HG03064 (cell line): ENCODE results near the gene LRP6.

Experiments
- ATAC-seq: cut with Tn5 transposase; IDR thresholded peaks from one replicate; pipeline ENCODE4 v1.9.1; 2021; ENCODE audit warnings: low read depth; ENCODE audit not compliant: unreplicated experiment

LRP6 gene

GRCh38 chr12:12217018-12217359 is 49.9 kb downstream of the LRP6 start:
- no peak for ATAC-seq

DNA sequence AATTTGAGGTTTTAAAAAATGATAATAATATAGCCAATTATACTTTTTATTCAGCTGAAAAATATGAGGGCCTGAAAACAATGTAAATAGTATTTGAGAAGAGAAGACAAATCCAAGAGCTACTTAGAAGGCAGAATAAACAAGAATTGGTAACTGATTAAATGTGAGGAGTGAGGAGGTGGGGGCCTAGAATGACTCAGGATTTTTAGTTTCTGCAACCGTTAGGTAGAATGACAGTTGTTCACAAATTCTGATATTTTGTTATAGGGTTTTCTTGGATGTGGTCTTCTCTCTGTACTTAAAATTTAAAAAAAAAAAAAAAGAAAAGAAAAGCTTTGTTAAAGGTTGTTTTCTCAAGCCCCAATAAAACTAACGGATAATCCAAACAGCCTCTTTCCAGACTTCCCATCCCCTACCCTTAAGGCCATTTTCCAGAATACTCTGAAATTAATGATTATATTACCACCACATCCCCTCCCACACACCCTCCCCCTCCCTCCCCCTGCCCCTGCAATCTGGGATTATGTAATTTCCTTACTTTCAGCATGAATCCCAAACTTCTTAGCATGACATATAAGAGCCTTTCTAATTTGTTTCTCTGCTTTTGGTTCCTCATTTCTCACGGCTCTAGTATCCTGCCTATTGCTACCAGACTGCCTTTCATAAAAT is 50.4 kb downstream of the LRP6 start:
- no peak for ATAC-seq

- ATAC-seq: no peak
Measured at GRCh38 chr12:12214635-12215131, 52.2 kb downstream of the LRP6 start.

DNA sequence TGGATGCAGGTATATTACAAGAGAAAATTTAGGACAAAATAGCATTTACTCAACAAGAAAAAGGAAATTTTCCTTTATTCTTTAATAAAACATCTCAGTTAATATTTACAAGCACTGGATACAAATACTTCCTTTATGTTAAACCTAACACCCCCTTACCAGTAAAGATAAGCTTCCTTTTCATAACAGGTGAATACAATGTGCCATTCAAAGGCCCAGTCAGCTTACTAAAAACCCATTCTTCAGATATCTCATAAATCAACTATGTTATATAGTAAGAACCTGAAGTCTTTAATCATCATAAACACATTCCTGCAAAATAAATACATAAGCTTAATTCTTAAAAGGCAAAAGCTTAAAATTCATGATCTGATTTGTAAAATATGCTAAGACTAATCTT is 52.6 kb downstream of the LRP6 start:
- ATAC-seq: no peak

DNA sequence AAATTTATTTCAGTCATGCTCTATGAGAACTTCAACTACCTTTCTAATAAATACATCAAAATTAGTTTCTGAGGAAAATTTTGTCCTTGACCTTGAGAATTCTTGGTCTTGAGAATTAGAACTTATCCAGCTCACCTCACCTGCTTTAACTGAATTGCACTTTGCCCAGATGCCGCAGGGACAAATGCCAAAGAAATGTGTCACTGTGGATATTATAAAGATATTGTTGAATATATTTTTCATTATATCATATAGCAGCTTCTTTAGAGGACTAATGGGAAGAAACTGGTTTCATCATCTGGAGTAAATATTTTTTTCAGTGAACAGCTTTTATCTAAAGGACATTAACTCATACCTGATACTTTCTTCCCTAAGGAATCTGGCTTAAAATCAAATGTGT is 54.1 kb downstream of the LRP6 start:
- no peak for ATAC-seq

DNA sequence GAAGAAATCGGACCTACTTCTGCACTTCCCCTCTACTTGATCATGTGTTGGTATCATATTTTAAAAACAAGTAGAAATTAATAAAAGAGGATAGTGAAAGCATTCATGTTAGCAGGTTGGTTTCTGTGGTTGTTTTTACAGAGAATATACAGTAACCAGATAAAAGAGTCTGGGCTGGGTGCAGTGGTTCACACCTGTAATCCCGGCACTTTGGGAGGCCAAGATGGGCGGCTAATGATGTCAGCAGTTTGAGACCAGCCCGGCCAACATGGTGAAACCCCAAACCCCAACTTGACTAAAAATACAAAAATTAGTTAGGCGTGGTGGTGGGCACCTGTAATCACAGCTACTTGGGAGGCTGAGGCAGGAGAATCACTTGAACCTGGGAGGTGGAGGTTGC is 55.9 kb downstream of the LRP6 start:
- no peak for ATAC-seq

DNA sequence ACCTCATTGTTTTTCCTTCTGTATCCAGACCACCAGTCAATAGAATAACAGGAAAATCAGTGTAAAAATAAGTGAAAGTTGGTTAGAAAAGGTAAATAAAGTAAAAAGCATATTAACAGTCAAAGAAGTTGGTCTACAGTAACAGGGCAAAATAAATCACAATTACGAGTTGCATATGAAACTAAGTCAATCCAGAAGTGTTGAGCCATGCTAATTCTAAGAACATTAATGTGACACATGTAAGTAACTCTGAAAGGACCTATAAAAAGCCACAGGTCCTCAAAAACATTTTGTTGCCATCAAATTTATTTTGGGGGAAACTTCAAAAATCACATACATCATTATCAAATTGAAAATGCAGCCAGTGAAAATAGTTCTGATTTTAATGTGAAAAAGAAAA is 56.4 kb downstream of the LRP6 start:
- ATAC-seq: no peak

GRCh38 chr12:12209675-12210074 is 57.2 kb downstream of the LRP6 start:
- ATAC-seq: no peak

- ATAC-seq: no peak
Measured at GRCh38 chr12:12209043-12209442, 57.8 kb downstream of the LRP6 start.

DNA sequence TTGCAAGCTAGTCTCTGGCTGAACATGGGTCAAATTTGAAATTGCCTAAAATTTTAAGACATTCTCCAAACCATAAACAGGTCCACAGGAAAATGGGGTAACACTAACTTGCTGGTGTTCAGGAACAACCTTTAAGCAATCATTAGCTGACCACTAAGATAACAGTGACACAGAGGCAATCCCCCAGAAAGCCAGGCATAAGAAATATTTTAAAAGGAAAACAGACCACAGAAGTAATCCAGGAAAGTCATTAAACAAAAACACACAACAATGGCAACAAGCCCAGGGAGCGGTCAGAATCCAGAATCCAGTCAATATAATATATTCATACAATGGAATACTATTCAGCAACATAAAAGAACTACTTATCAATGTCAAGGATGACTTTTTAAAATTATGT is 59.1 kb downstream of the LRP6 start:
- no peak for ATAC-seq

GRCh38 chr12:12206776-12207388 is 60.0 kb downstream of the LRP6 start:
- no peak for ATAC-seq

DNA sequence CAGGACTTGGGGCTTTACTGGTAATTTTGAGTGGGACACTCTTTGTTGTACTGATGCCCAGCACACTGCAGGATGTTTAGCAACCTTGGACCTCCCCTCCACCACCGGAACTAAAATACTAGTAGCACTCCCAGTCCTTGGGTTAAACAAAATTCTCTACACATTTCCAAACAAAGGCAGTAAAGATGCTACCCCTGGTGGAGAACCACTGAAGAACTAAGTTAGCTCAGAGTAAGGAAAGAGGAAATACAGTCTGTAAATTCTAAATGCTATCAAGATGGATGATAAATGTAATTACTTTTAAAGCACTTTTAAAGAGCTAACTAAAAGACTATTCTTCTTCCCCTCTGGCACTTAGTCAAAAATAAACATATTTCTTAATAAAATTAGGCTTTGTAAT is 64.1 kb downstream of the LRP6 start:
- ATAC-seq: no peak

DNA sequence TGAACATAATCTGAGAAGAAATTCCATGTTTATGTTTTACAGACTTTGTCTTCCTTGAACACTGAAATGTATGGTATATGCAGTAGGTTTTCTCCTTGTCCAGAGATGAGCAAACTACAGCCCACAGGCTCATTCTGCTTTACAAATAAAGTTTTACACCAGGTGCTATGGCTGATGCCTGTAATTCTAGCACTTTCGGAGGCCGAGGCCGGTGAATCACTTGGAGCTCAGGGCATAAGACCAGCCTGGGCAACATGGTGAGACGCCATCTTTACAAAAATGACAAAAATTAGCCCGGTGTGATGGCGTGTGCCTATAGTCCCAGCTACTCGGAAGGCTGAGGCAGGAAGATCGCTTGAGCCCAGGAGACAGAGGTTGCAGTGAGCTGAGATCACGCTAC is 64.7 kb downstream of the LRP6 start:
- no peak for ATAC-seq

DNA sequence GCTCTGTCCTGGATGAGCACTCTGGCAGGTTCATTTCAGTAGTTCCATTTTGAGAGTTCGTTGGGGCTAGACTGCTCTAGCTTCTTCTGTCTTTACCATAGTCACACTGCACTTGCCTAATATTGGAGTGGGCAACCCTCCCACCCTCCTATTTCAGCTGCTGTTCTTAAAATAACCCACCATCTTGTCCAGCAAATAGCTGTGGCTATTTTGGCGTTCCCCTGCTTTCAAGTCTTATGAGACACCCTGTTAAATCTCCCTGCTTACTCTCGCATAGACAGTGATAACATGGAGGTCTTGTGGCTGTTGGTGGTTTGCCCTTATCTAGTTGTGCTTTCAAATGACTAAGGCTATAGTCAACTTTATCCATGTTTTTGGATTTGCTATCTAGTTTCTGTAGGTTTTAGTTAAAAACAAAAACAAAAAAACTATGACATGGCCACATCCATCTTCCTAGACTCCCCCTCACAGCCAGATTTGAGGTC is 65.5 kb downstream of the LRP6 start:
- no peak for ATAC-seq

DNA sequence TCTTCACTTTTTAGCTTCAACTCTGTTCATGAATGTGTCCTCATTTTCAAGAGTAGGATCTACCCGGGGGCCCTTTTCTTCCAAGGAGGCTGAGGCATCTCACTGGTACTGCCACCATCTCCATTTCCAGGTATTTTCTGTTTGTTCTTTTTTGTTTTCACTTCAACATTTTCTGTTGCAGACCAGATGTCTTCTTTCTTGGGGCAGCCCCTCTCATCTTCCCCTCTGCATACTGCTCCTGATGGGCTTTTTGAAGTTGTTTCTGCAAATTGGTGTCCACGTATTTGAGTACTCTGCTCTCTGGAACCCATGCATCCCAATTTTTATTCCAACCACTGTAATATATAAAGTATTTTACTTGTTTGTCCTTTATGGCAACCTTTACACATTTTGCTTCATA is 66.5 kb downstream of the LRP6 start:
- ATAC-seq: no peak

- ATAC-seq: no peak
Measured at GRCh38 chr12:12198124-12198523, 68.7 kb downstream of the LRP6 start.

DNA sequence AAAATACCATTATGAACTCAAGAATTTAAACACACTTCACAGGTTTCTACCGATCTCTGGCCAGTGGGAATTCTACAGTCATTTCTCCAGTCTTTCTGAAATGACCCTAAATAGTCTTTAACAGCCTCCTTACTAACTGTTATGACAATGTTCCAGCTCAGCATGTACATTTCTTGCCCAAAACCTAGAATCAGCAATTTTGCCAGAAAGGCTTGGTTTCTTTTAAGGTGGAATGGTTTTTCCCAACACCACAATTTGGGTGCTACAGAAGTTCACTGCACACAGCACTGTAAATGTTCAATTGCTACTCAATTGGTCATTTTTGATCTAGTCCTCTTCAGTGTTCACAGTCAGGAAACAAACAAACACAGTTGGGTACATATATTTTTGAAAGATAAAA is 69.7 kb downstream of the LRP6 start:
- ATAC-seq: no peak

GRCh38 chr12:12195516-12195915 is 71.3 kb downstream of the LRP6 start:
- no peak for ATAC-seq

GRCh38 chr12:12195081-12195480 is 71.8 kb downstream of the LRP6 start:
- ATAC-seq: no peak

- no peak for ATAC-seq
Measured at GRCh38 chr12:12194206-12194605, 72.6 kb downstream of the LRP6 start.

DNA sequence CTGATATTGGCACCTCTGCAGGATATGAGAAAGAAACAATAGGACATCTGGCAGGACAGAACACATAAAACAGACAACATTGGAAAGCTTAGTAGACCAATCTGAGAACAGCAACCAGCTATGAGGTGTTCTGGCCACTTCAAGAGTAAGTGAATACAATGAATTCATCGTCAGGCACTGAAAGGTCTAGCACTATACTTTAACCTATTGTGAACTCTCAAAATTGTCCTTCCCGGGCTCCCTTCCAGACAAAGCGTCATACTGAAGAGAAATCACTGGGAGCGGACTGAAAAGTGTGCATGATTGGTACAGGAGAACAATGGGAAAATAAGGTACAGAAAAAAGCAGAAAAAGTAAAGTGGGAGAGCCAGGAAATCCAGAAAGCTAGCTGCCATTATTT is 75.8 kb downstream of the LRP6 start:
- no peak for ATAC-seq

- no peak for ATAC-seq
Measured at GRCh38 chr12:12190087-12190809, 76.6 kb downstream of the LRP6 start.
